HL-60 (cell line): Measurements from ENCODE around the gene PCSK5.

ENCODE experiments used
- DNase-seq, 2 experiments: peaks; one replicate each; pipeline ENCODE4 v3.0.0-alpha.2; 2010 to 2020; ENCODE audit warnings: low read depth in 1 of 2, low spot score in 1 of 2
- H3K27ac ChIP-seq: fragments of 250-450 bp; sonication (Bioruptor Pico); replicated peaks from 2 replicates; pipeline ENCODE4 v1.5.1; 2020; ENCODE audit warnings: mild to moderate bottlenecking, moderate library complexity
- H3K27me3 ChIP-seq: fragments of 250-450 bp; sonication (Bioruptor Pico); 2 replicates; pipeline ENCODE4 v1.5.1; 2021; ENCODE audit warnings: mild to moderate bottlenecking, moderate library complexity; ENCODE audit not compliant: insufficient read depth, poor library complexity, severe bottlenecking
- H3K4me3 ChIP-seq: replicated peaks from 2 replicates; pipeline ENCODE4 v1.5.1; 2011; ENCODE audit warnings: mild to moderate bottlenecking, control low read depth, low read length; ENCODE audit not compliant: insufficient read depth
- GABPA ChIP-seq: IDR thresholded peaks from 2 replicates; pipeline ENCODE4 v1.6.1; 2012; ENCODE audit warnings: low read depth
- POLR2AphosphoS5 ChIP-seq: IDR thresholded peaks from 2 replicates; pipeline ENCODE4 v1.6.1; 2012; ENCODE audit warnings: low read depth
- REST ChIP-seq: IDR thresholded peaks from 2 replicates; pipeline ENCODE4 v1.6.1; 2012; ENCODE audit warnings: low read depth; ENCODE audit not compliant: insufficient replicate concordance
- SPI1 ChIP-seq: IDR thresholded peaks from 2 replicates; pipeline ENCODE4 v1.6.1; 2012; ENCODE audit warnings: low read depth, mild to moderate bottlenecking, borderline replicate concordance
- TF ChIP-seq, protein P1 (sequence below): IDR thresholded peaks from one replicate; pipeline ENCODE4 v1.5.1; 2011; ENCODE audit warnings: low read length, control low read depth, inconsistent platforms; ENCODE audit not compliant: insufficient read depth

PCSK5 gene

DNA sequence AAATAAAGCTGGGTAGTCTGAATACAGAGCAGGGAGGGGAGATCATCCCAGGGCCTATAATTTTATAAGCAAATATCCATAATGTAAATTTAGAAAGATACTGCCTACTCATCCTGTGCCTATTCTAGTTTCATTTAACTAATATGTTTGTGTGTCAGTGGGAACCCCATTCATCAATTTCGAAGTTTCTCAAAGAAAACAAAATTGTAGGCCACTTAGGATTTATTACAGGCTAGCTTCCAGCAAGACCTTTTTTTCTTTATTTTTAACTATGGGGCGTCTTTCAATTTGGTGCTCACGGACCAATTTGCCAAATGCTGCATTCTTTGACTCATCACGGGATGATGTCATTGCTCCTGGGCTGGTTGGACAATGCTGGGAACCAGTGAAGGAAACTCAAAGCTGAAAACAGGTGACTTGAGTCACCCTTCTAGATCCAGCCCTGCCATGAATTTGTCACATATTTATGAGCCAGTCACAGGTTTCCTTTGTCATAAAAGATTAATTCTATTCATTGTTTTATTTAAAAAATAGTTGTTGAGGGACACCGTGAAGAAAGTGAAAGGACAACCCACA, 13.4 kb downstream of the PCSK5 start:
- no peak for DNase-seq
- H3K27ac ChIP-seq, result no peak overlapping the region
- TF ChIP-seq, protein P1, sequence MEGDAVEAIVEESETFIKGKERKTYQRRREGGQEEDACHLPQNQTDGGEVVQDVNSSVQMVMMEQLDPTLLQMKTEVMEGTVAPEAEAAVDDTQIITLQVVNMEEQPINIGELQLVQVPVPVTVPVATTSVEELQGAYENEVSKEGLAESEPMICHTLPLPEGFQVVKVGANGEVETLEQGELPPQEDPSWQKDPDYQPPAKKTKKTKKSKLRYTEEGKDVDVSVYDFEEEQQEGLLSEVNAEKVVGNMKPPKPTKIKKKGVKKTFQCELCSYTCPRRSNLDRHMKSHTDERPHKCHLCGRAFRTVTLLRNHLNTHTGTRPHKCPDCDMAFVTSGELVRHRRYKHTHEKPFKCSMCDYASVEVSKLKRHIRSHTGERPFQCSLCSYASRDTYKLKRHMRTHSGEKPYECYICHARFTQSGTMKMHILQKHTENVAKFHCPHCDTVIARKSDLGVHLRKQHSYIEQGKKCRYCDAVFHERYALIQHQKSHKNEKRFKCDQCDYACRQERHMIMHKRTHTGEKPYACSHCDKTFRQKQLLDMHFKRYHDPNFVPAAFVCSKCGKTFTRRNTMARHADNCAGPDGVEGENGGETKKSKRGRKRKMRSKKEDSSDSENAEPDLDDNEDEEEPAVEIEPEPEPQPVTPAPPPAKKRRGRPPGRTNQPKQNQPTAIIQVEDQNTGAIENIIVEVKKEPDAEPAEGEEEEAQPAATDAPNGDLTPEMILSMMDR, result no peak
- no peak for TF ChIP-seq REST
- no peak for TF ChIP-seq POLR2AphosphoS5
- TF ChIP-seq SPI1, result no peak
- no peak for TF ChIP-seq GABPA
- H3K4me3 ChIP-seq, result no peak overlapping the region
- H3K27me3 ChIP-seq, result no peaks in the 10 kb centered on the region

- TF ChIP-seq GABPA, result no peak
- no peak for TF ChIP-seq SPI1
- TF ChIP-seq, protein P1, result no peak
- TF ChIP-seq REST, result no peak
- TF ChIP-seq POLR2AphosphoS5, result no peak
- Histone ChIP-seq H3K4me3 (no peak overlapping the region), H3K27me3 (no peaks in the 10 kb centered on the region), H3K27ac (no peak overlapping the region)
- DNase-seq, result no peak
Measured at GRCh38 chr9:75904364-75904763, 13.9 kb downstream of the PCSK5 start.

- DNase-seq, result no peak
- TF ChIP-seq SPI1 (no peak), GABPA (no peak), POLR2AphosphoS5 (no peak), REST (no peak)
- TF ChIP-seq, protein P1, result no peak
- H3K27ac ChIP-seq, result no peak overlapping the region
Measured at GRCh38 chr9:75906531-75906930, 16.1 kb downstream of the PCSK5 start.

More at GRCh38 chr9:75906531-75906930, 16.1 kb downstream of the PCSK5 start:
- Histone ChIP-seq H3K4me3 (no peak overlapping the region), H3K27me3 (no peaks in the 10 kb centered on the region)
